ENCODE results near the gene PCDH9. TPM values are rescaled to one million over a fixed set of nuclear protein-coding genes. Genes with fewer than 3 reads are reported as not detected.
"Not testable (repeated sequence)": the region's sequence is repeated elsewhere in the genome, so short reads cannot be mapped to it uniquely, and the experiment has no call there.

PCDH9 gene
- total RNA-seq, 1 donor from 2014 or later: 0.26 TPM

DNA sequence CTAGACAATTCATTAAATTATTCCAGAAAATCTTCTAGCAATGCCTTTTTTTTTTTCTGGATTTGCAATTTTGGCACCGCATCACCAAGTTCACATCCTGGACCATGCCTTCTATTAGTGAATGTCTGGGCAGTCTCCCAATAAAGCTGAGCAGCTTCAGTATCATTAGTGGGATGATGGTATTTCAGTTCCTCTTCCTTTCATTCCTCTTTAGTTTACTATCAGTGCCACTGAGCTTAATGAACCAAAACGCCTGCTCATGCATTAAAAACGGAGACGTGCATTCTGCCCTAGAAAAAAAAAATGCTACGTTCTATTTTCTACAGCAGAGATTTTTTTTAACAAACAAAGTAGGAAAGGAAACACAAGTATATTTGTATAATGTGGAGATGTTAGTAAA is 343.0 kb downstream of the PCDH9 start:
- no peaks in the 10 kb centered on the region for H3K36me3 ChIP-seq (ENCODE audit: control insufficient read depth, insufficient read depth, low read length)
- H3K27me3 ChIP-seq (ENCODE audit: control insufficient read depth, insufficient read depth, low read length): no peaks in the 10 kb centered on the region
- no peak for FAIRE-seq
- TF ChIP-seq, protein P1, sequence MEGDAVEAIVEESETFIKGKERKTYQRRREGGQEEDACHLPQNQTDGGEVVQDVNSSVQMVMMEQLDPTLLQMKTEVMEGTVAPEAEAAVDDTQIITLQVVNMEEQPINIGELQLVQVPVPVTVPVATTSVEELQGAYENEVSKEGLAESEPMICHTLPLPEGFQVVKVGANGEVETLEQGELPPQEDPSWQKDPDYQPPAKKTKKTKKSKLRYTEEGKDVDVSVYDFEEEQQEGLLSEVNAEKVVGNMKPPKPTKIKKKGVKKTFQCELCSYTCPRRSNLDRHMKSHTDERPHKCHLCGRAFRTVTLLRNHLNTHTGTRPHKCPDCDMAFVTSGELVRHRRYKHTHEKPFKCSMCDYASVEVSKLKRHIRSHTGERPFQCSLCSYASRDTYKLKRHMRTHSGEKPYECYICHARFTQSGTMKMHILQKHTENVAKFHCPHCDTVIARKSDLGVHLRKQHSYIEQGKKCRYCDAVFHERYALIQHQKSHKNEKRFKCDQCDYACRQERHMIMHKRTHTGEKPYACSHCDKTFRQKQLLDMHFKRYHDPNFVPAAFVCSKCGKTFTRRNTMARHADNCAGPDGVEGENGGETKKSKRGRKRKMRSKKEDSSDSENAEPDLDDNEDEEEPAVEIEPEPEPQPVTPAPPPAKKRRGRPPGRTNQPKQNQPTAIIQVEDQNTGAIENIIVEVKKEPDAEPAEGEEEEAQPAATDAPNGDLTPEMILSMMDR (IDR thresholded peaks at IDR 0.05; ENCODE audit: insufficient read depth, low read length, severe bottlenecking): no peak
- no peak for DNase-seq (ENCODE audit: low read depth)
- no peak overlapping the region for H3K4me3 ChIP-seq (ENCODE audit: low read depth, low read length)

DNA sequence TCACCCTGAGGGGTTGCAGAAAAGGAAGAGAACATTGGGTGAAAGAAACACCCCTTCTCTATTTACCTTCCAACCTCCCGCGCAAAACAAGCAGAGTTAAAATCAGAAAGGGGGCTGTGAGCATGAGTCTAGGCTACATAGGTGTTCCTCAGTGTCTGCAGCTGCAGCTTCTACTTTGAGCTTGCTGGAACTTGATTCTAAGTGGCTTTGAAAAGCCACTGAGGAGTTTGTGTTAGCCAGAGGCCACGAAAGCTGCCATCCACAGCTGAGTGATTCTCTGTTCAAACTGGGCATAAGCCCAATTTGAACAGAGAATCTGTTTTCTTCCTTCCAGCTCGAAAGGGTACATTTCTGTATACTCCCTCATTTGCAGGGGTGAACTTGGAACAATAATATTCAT is 343.9 kb downstream of the PCDH9 start:
- TF ChIP-seq, protein P1 (IDR thresholded peaks at IDR 0.05; ENCODE audit: insufficient read depth, low read length, severe bottlenecking): no peak
- no peaks in the 10 kb centered on the region for H3K36me3 ChIP-seq (ENCODE audit: control insufficient read depth, insufficient read depth, low read length)
- FAIRE-seq (no peak), DNase-seq (ENCODE audit: low read depth) (no peak)
- no peaks in the 10 kb centered on the region for H3K27me3 ChIP-seq (ENCODE audit: control insufficient read depth, insufficient read depth, low read length)
- H3K4me3 ChIP-seq (ENCODE audit: low read depth, low read length): no peak overlapping the region

DNA sequence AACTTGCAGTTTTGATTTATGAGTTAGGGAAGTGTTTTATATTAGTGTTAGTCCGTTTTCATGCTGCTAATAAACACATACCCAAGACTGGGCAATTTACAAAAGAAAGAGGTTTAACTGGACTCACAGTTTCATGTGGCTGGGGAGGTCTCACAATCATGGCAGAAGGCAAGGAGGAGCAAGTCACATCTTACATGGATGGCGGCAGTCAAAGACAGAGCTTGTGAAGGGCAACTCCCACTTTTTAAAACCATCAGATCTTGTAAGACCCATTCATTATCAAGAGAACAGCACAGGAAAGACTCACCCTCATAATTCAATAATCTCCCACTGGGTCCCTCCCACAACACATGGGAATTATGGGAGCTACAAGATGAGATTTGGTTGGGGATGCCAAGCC is 349.0 kb downstream of the PCDH9 start:
- not testable (repeated sequence) for H3K36me3 ChIP-seq (ENCODE audit: control insufficient read depth, insufficient read depth, low read length); H3K27me3 ChIP-seq (ENCODE audit: control insufficient read depth, insufficient read depth, low read length); DNase-seq (ENCODE audit: low read depth); FAIRE-seq; H3K4me3 ChIP-seq (ENCODE audit: low read depth, low read length)

DNA sequence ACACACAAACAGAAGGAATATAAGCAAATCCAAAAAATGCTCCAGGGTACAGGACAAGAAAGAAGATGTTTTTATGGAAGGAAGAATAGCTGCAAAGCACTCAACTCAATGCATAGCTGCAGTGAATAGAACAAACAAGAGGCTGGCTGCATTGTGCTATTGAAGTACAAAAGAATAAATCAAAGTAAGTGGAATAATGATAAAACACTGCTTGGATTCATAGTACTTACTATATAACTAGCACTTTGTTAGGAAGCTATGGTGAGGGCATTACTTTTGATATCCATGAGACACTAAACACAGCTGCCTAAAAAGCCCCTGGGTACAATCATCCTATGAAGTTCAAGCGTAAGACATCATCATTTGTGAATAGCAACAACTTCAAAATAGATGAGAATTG is 350.1 kb downstream of the PCDH9 start:
- Histone ChIP-seq H3K36me3 (ENCODE audit: control insufficient read depth, insufficient read depth, low read length) (no peaks in the 10 kb centered on the region), H3K4me3 (ENCODE audit: low read depth, low read length) (no peak overlapping the region), H3K27me3 (ENCODE audit: control insufficient read depth, insufficient read depth, low read length) (no peaks in the 10 kb centered on the region)
- DNase-seq (ENCODE audit: low read depth) (no peak), FAIRE-seq (no peak)
- TF ChIP-seq, protein P1 (IDR thresholded peaks at IDR 0.05; ENCODE audit: insufficient read depth, low read length, severe bottlenecking): no peak

DNA sequence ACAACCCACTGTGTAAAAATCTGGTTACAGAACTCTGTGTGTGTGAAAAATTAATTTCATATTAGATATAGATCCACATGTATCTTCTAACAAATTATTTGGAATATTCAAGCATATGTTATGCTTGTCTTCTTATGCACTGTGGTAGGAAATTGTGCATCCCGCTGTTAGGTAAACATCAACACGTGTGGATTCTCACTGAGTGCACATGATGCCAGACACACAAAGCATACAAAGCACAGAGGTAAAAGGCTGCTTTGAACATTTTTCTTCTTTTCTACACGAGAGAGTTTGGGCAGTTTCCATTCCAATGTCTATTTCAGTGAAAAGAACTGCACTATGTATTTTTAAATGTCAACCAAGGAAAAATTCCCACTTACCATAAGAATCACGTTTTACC is 354.9 kb downstream of the PCDH9 start:
- TF ChIP-seq, protein P1 (IDR thresholded peaks at IDR 0.05; ENCODE audit: insufficient read depth, low read length, severe bottlenecking): no peak
- Histone ChIP-seq H3K4me3 (ENCODE audit: low read depth, low read length) (no peak overlapping the region), H3K36me3 (ENCODE audit: control insufficient read depth, insufficient read depth, low read length) (no peaks in the 10 kb centered on the region), H3K27me3 (ENCODE audit: control insufficient read depth, insufficient read depth, low read length) (no peaks in the 10 kb centered on the region)
- FAIRE-seq (no peak), DNase-seq (ENCODE audit: low read depth) (no peak)

DNA sequence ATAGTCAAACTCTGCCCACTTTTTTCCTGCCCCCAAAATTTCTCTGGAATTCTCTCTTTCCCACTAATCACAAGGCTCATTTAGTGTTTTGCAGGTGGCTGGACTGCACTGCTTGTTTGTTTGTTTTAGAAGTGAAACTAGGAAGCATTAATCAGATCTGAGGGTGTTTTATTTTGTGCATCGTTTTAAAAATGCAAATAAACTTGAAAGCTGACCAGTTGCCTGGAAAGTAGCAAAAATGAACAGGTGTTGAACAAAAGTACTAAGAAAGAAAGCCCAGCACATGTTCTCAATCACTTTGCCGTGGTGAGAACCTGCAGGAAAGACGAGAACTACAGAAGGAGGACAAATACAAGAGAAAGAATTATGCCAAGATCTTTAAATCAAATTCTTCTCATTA is 365.5 kb downstream of the PCDH9 start:
- FAIRE-seq: no peak
- TF ChIP-seq, protein P1 (IDR thresholded peaks at IDR 0.05; ENCODE audit: insufficient read depth, low read length, severe bottlenecking): no peak
- no peak overlapping the region for H3K4me3 ChIP-seq (ENCODE audit: low read depth, low read length)
- no peaks in the 10 kb centered on the region for H3K36me3 ChIP-seq (ENCODE audit: control insufficient read depth, insufficient read depth, low read length)
- H3K27me3 ChIP-seq (ENCODE audit: control insufficient read depth, insufficient read depth, low read length): no peaks in the 10 kb centered on the region
- DNase-seq (ENCODE audit: low read depth): no peak

Measured in bronchial epithelial cell (primary cell).